ENCODE results near the gene FMNL2.

DNA sequence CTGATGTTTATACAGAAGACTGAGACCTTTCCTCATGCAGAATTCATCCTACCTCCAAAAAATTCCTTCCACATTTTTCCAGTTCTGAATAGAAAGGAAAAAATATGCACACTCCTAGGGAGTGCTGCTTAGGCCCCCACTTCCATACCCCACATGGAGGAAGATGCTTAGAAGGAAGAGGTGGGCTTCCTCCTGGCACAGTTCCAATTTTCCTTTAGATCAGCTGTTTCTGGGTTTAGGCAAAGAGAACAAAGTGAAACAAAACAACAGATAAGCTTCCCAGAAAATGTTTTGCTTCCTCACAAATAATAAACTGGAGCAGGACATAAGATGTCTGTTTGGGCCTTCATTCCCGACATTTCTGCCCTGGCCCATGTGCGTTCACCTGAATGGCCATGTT, 209.7 kb downstream of the FMNL2 start:
- TF ChIP-seq POLR2AphosphoS5 (IDR thresholded peaks at IDR 0.05; ENCODE audit: borderline replicate concordance, low read depth, low read length) (no peak), EZH2 (IDR thresholded peaks at IDR 0.05) (no peak), FOXP2 (optimal IDR thresholded peaks at IDR 0.05; ENCODE audit: control extremely low read depth, extremely low read length, insufficient read depth) (no peak)
